HG03066 (cell line): ENCODE data around the gene ARVCF.

Experiments
- ATAC-seq: cut with Tn5 transposase; IDR thresholded peaks from one replicate; pipeline ENCODE4 v1.9.1; 2021; ENCODE audit warnings: low read depth; ENCODE audit not compliant: unreplicated experiment

Gene ARVCF

DNA sequence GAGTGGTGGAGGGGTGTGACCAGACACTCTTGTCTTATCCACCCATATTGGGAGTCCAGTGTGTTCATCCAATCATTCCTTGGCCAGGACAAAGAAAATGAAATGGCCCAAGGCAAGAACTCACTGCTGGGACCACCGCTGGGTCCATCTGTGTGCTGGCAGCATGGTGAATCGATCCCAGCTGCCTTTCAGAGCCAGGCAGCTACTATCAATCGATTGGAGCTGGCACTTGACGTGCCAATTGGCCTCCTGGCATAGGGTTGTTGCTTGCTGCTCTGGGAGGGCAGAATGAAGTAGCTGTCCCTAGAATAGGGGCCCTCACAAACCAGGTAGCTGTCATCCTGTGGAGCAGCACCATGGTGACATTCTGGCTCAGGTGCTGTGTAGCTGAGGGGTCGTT lies 1.4 kb upstream of the ARVCF start:
- ATAC-seq: no peak

DNA sequence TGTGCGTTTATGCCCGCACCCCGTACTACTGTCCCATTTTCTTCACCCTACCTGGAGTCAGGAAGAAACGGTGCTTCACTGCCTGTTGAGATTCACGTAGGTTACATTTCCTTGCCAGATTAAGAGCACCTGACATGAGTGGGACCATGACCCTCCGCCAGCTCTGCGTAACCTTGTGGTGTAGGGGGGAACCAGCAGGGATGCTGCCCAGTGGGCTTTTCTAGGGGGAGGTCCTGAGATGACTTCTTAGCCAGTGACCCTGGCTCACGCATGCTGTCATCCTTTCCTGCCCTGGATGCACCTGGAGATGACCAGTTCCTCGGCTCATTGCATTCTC lies 967 bp upstream of the ARVCF start:
- no peak for ATAC-seq

DNA sequence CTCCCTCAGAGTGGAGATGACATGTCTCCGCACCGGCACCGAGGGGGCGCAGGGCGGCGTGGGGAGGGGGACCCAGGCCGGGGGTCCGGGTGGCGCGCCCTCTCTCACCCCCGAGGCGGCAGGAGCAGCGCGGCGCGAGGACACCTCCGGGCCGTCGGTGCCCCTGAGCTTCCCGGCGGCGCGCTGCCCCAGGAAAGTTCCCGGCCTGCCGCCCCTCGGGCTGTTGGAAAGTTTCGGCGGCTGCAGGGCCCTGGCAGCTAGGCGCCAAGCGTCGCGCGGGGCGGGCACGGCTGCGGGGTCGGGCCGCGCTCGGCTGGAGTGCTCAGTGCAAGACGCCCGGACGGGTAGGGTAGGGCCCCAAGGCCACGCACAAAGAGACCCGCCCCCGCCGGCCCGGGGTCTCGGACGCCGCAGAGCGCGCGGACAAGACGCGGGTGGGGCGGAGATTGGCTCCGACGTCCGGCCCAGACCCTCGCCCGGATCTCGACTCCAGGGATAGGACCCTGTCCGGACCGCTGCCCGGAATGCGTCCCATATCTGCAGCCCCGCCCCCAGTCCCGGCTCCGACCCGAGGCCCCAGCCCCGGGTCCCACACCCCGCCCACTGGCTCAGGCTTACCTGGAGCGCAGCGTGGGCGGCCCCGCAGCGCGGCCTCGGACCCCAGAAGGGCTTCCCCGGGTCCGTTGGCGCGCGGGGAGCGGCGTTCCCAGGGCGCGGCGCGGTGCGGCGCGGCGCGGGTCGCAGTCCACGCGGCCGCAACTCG lies 471 bp downstream of the ARVCF start:
- ATAC-seq: no peak

DNA sequence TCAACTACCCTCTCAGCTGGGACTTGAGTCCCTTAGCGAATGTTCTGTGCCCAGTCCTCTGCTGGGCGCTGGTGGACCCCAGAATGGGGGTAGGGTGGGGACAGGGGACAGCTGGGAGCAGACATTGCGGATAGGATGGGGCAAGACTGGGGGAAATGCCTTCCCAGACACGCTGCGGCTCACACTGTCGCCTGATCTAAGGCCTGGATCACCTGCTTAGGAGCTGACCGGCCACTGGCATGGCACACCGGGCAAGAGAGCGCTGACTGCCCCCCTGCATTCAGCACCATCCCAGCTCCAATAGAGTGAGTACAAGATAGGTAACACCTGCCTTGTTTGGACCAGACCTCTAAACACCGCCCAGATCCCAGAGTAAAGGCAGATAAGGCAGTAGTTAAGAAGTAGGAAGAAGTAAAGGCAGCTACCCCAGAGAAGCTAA lies 1.4 kb downstream of the ARVCF start:
- no peak for ATAC-seq

DNA sequence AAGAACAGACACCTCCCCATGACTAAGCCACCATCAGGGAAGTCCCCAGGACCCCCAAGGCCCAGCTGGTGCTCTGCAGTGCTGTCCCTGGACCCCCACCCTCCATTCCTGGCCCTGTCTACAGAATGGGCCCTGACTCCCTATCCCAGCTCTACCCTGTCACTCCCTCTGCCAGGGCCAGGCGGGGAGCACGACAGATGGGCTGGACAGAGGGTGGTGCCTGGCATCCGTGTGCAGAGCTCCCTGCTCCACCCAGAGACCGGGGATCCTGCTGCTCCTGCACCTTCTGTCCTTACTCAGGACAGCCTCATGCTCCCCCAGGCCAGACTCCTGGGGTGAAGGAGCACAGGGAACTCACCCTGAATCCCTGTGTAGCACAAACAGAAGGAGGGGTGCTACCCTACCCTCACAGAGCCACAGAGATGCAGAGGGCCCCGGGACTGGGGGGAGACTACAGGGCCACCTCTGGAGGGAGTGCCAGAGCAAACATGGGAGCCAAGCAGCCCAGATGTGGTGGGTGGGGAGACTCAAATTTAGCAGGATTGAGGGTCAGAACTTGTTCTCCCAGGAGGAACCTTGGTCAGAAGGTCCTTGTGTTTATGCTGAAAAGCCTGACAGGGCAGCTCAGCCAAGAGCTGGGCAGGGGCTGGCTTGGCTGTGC lies 2.0 kb downstream of the ARVCF start:
- ATAC-seq: no peak

DNA sequence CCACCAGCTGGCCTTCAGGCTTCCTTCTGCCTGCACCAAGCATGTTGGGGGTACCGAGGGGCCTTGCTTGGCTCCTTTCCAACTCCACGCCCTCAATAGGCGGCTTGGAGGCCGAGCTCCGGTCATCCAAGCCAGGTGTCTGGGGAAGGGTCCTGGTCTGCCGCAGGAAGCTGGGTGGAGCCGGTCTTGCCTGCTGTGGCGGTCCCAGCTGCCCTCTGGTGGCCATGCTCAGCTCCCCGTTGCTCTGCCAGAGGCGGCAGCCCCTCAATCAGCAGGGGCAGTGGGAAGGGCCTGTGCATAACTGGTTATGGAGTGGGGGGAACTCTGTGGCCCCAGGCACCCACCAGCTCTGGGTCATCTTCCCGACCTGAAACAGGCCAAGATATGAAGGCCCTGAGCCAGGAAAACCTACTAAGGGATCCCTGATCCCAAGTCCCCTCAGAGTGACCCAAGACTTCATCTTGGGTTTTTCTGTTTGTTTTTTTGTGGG lies 3.2 kb downstream of the ARVCF start:
- no peak for ATAC-seq

DNA sequence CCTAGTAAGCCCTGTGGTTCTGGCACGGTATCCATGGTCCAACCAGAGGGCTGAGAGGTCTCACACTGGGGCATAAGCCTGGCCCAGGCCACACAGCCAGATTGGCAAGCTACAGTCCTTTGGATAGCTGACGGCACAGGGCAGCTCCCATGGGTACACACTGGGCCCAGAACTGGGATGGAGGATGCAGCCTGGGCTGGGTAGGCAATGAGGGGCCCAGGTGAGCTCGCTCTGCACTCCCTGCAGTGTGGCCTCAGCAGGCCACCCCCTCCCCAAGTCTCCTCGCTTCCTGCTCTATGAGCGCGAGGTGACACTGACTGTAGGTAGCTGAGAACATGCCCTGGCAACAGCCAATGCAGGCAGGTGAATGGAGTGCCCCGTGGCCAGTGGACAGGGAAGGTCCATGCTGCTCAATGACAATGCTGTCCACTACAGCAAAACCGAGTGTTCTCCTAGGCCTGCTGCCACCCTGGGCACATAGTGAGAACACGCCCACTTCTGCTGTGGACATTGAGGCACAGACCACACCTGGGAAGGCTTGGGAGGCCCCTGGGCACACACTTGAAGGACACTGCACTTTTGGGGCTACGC lies 3.8 kb downstream of the ARVCF start:
- no peak for ATAC-seq

DNA sequence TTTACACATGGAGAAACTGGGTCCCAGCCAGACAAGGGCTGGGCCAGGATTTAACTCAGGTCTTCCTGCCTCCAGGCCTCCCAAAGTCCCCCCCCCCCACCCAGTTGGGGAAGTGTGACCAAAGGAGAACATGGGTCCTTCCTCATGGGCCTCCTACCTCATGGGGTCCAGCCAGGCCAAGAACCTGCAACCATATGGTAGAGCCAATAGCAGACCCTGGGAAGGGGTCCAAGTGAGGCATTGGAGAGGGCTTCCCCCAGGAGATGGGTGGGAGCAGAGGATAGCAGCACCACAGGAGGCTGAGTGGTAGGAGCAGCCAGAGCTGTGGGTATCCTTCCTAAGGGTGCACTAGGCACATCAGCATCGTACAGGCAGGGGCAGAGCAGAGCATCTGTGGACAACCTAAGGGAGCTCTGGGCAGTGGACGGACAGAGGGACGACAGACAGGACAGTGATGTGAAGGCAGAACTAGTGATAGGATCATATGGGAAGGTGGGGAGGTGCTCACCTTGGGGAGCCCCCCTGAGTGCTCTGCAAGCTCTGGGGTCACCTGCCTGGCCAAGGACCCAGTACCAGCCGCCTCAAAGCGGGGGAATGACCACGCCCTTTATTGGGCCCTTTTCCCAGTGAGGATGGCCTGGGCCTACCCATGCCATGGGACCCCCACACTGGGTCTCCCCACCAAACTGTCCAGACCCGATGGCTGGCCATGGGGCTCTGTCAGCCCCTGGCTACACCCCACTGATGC lies 4.5 kb downstream of the ARVCF start:
- no peak for ATAC-seq

DNA sequence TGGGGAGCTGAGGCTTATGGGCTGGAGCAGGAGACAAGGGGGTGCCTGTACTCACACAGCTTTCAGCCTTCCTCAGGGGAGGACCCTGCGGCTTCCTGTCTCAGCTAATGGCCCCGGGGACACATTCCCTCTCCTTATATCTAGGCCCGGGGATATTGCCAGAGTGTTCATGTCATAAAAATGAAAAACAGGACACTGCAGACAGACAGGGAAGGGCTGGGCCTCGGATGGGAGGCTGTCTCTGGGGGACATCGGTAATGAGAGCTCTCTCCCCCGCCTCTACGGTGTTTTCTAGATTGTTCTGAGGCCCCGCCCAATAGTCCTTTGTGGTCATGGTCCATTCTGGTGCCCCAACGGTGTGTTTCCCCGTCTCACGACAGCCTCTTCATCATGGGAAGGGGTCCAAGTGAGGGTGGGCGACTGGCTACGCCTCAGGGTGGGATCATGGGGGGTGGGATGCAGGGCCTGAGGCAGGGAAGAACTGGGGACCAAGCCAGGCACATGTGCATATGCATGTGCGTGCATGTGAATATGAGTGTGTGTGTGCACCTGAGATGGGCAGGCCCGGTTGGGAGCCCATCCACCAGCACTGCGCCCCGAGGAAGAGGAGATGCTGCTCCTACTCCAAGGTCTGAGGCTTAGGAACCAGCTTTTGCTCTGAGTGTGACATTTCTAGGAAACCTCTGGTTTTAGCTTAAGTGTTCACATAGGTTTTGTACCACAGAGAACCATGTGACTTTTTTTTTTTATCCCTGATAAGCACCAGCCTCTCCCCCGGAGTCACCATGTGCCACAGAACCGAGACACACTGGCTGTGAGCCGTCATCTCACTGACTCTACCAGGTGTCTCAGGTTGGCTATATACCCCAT lies 5.3 kb downstream of the ARVCF start:
- no peak for ATAC-seq

DNA sequence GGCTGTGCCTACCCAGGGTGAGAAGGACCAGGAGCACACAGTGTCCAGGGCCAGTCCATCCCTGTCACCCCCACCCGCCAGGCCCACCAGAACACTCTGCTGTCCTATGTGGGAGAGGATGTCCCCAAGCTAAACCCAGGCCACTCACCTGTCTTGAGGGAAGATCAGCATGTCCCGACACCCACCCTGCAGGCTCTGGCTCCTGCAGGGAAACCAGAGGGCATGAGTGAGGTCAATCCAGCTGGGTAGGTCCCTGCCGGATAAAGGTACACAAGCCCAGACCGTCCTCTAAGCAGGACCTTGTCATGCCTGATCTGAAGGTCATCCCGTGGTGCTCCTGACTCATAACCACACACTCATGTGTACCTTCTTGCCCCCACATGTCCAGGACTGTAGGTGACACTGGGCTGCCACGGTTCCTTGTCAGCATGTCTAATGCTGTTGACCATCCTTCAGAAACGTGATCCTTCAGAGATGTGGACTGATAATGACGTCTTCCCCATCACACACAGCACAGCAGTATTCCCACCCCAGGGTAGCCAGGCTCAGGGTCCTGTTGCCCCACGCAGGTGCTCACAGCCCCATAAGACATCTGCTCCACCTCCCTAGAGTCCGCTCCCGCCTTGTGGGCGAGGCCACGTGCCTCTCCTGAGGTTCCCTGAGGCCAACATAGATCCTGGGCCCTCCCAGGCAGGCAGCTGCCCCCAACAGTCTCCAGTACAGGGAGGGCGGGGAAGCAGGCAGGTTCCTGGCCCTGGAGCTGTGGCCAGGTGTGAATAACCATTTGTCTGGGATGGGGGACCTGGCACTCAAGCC lies 6.1 kb downstream of the ARVCF start:
- ATAC-seq: no peak

DNA sequence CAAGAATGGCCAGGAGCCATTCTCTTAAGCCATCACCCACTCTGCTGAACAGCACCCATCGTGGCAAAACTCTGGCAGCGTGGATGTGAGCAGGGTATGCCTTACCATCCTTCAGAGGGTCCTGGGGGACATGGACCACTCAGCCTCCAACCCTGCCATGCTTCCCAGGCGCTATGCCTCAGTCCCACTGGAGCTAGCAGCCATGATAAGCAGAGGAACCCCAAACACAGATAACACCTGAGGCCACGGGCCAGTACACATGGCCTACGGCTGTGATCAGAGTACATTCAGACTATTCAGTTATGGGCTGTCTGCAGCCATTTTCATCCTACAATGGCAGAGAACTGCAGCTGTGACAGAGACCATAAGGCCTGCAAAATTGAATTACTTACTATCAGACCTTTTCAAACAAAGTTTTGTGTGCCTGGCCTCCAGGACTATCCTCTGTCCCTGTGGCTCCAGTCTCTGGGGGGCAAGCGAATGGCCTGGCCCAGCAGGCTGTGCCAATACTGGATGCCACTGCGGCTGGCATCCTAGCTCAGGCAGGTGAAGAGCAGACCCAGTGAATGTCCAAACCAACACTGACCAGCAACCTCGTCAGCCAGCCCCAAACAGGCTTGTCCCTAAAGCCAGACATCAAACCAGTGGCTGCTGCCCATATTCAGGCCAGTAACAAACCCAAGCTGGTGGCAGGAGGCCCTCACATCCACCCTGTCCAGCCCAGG lies 6.9 kb downstream of the ARVCF start:
- ATAC-seq: no peak

DNA sequence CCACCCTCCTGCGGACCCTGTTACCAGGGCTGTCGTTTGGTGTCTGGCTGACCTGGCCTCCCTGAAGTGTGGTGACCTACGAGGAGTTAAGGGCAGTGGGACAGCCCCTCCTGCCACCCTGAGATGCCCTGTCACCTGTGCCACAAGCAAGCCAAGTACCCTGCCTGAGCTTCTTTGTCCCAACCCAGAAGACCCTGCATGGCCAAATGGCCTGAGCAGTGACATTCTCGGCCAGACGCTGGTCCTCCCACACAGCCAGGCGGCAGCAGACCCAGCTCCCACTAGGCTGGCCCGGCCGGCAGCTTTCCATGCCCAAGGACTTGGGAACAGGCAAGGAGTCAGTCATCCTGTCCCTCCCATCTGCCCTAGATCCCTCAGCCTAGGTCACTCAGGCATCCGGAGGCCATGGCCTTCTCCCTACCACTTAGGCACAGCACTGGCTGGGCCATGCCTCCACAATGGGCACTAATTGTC lies 7.6 kb downstream of the ARVCF start:
- ATAC-seq: no peak

DNA sequence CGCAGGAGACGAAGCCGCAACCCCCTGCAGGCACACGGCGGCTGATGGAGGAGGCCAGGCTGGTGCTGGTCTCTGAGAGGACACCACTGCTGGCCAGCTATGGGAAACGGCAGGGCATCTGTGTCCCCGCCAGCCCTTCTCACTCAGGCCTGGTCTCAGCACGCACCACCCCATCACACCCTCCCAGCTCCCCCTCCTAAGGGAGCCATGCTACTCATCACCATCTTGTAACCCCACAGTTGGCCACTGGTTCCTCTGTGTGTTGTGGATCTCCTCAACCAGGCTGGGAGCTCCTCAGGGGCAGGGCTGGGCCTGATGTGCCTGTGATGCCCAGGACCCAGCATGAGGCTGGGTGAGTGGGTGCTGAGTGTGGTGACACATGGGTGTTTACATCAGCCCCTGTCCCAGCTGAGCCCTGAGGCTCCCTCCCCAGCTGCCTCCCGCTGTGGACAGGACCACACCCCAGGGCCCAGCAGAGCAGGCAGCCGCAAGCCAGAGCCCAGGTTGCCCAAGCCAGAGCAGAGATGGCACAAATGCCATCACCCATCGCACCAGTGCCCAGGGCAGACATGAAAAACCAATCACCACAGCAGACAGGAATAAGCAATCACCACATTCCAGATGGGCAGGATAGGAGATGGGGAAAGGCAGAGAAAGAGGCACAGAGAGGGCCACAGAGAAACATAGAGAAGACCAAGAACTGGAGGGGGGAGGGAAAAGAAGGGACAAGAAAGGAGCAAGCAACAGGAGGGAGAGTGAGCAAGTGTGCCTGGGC lies 8.2 kb downstream of the ARVCF start:
- ATAC-seq: no peak

DNA sequence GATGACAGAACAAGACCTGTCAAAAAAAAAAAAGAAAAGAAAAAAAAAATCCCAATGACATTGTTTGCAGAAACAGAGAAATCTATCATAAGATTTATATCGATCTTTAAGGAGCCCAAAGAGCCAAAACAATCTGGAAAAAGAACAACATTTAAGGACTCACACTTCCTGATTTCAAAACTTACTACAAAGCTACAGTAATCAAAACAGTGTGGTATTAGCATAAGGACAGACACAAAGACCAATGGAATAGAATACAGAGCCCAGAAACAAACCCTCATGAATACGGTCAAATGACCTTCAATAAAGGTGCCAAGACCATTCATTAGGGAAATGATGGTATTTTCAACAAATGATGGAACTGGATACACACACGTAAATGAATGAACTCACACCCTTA lies 12.2 kb downstream of the ARVCF start:
- no peak for ATAC-seq

DNA sequence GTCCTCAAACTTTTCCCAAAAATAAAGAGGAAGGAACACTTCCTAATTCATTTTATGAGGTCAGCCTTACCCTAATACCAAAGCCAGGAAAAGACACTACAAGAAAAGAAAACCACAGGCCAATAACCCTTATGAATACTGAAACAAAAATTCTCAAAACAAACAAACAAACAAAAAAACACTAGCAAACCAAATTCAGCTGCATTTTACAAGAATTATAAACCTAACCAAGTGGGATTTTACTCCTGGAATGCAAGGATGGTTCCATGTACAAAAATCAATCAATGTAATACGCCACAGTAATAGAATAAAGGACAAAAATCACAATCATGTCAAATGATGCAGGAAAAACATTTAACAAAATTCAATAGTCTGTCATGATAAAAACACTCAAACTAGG lies 13.3 kb downstream of the ARVCF start:
- ATAC-seq: no peak

DNA sequence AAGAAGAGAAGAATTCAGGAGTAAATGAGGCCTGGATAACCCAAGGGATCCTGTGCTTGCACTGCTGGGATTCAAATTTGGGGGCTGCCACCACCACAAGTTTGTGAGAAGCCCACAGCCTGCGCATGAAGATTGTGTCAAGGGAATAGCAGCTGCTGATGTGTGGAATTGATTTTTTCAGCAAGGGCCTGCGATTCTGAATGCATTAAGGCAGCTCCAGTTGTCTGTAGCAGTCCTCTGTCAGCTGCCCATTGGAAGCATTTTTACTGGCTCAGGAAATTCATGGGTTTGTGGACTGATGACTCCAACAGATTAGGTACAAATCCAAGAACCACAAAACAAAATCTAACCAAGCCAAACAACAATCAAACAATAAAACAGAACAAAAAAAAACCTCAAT lies 14.0 kb downstream of the ARVCF start:
- ATAC-seq: no peak

DNA sequence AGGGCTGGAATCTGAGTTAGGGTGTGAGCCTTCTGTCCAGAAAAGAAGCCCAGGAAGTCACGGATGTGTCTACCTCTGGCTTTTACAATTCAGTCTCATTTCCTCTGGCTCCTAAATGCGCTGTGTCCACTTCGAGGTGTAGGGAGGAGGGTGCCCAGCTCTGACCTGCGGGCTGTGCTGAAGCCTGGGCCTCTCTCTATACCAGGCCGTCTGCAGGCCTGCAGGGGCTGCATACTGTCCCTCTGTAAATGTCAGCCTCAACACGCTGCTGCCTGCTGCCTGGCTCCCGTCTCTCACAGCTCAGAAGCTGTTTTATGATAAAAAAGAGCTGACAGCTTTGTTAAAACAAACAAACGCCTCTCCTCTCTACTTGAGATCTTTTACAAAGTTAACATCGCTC lies 14.5 kb downstream of the ARVCF start:
- ATAC-seq: no peak

DNA sequence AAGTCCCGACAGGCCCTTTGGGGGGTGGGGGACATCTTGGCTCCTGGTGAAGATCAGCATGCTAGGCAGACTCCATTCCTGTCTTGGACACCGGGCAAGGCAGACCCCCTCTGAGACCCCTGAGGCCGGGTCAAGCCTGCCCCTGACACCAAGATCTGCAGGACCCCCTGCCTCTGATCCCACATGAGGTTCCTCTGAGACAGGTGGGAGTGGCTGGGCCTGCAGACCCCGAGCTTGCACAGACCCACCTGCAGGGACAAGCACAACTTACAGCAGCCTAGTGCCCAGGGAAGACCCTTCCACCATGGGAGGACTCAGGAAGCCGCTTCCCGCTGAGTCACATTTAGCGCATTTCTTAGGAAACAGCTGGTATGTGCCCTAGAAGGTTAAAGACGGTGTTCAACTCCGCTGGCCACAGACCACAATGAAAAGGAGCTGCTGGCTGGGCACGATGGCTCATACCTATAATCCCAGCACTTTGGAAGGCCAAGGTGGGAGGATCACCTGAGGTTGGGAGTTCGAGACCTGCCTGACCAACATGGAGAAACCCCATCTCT lies 15.5 kb downstream of the ARVCF start:
- ATAC-seq: no peak
